IMR-90 (cell line): ENCODE data around the gene SLC15A2.

Experiments used
- CEBPB ChIP-seq: IDR thresholded peaks from 2 replicates; pipeline ENCODE4 v1.6.1; 2012; ENCODE audit warnings: low read depth, low read length, improper control_type of control experiment
- CHD1 ChIP-seq: IDR thresholded peaks from 2 replicates; pipeline ENCODE4 v1.6.1; 2012; ENCODE audit warnings: low read depth, low read length, improper control_type of control experiment
- ELK1 ChIP-seq: fragments of 150-350 bp; IDR thresholded peaks from 2 replicates; pipeline ENCODE4 v1.6.1; 2016; ENCODE audit warnings: low read depth, mild to moderate bottlenecking, low read length, moderate library complexity, borderline replicate concordance
- MAFK ChIP-seq: IDR thresholded peaks from 2 replicates; pipeline ENCODE4 v1.6.1; 2012; ENCODE audit warnings: low read depth, low read length, improper control_type of control experiment
- MAZ ChIP-seq: IDR thresholded peaks from 2 replicates; pipeline ENCODE4 v1.6.1; 2012; ENCODE audit warnings: low read depth, mild to moderate bottlenecking, low read length, improper control_type of control experiment, moderate library complexity, borderline replicate concordance
- MXI1 ChIP-seq: IDR thresholded peaks from 2 replicates; pipeline ENCODE4 v1.6.1; 2012; ENCODE audit warnings: low read depth, mild to moderate bottlenecking, low read length, moderate library complexity, borderline replicate concordance
- NFE2L2 ChIP-seq: fragments of 150-350 bp; IDR thresholded peaks from 2 replicates; pipeline ENCODE4 v1.6.1; 2016; ENCODE audit warnings: low read depth, mild to moderate bottlenecking, low read length
- POLR2A ChIP-seq: IDR thresholded peaks from 2 replicates; pipeline ENCODE4 v1.6.1; 2012; ENCODE audit warnings: mild to moderate bottlenecking, low read depth, low read length
- RAD21 ChIP-seq: IDR thresholded peaks from 2 replicates; pipeline ENCODE4 v1.6.1; 2012; ENCODE audit warnings: low read length, improper control_type of control experiment
- RCOR1 ChIP-seq: IDR thresholded peaks from 2 replicates; pipeline ENCODE4 v1.6.1; 2012; ENCODE audit warnings: mild to moderate bottlenecking, low read length, improper control_type of control experiment; ENCODE audit not compliant: insufficient replicate concordance
- SMC3 ChIP-seq: fragments of 150-350 bp; IDR thresholded peaks from 2 replicates; pipeline ENCODE4 v1.6.1; 2016; ENCODE audit warnings: low read depth, mild to moderate bottlenecking, antibody characterized with exemption, low read length, moderate library complexity
- TF ChIP-seq, protein P1 (sequence below): conservative IDR thresholded peaks from 2 replicates; pipeline ENCODE4 v1.5.1; 2012; ENCODE audit warnings: mild to moderate bottlenecking, low read depth, low read length, improper control_type of control experiment
- TF ChIP-seq, protein P2 (sequence below): fragments of 150-350 bp; IDR thresholded peaks from 2 replicates; pipeline ENCODE4 v1.6.1; 2017; ENCODE audit warnings: mild to moderate bottlenecking, antibody characterized with exemption, low read length, low read depth

DNA sequence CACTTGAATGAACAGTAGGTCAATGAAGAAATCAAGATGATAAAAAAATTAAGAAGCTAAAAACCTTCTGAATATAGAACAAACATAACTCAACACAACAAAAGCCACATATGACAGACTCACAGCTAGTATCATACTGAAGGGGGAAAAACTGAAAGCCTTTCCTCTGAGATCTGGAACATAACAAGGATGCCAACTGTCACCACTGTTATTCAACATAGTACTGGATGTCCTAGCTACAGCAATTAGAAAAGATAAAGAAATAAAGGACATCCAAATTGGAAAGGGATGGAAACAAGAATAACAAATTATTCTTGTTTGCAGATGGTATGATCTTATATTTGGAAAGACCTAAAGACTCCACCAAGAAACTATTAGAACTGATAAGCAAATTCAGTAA, 67.1 kb downstream of the SLC15A2 start:
- TF ChIP-seq RCOR1 = no peak
- TF ChIP-seq, protein P1, sequence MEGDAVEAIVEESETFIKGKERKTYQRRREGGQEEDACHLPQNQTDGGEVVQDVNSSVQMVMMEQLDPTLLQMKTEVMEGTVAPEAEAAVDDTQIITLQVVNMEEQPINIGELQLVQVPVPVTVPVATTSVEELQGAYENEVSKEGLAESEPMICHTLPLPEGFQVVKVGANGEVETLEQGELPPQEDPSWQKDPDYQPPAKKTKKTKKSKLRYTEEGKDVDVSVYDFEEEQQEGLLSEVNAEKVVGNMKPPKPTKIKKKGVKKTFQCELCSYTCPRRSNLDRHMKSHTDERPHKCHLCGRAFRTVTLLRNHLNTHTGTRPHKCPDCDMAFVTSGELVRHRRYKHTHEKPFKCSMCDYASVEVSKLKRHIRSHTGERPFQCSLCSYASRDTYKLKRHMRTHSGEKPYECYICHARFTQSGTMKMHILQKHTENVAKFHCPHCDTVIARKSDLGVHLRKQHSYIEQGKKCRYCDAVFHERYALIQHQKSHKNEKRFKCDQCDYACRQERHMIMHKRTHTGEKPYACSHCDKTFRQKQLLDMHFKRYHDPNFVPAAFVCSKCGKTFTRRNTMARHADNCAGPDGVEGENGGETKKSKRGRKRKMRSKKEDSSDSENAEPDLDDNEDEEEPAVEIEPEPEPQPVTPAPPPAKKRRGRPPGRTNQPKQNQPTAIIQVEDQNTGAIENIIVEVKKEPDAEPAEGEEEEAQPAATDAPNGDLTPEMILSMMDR = no peak
- no peak for TF ChIP-seq MXI1
- no peak for TF ChIP-seq SMC3
- TF ChIP-seq RAD21 = no peak
- no peak for TF ChIP-seq POLR2A
- TF ChIP-seq MAFK = no peak
- TF ChIP-seq MAZ = no peak
- TF ChIP-seq, protein P2, sequence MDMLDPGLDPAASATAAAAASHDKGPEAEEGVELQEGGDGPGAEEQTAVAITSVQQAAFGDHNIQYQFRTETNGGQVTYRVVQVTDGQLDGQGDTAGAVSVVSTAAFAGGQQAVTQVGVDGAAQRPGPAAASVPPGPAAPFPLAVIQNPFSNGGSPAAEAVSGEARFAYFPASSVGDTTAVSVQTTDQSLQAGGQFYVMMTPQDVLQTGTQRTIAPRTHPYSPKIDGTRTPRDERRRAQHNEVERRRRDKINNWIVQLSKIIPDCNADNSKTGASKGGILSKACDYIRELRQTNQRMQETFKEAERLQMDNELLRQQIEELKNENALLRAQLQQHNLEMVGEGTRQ = no peak
- no peak for TF ChIP-seq CEBPB
- TF ChIP-seq NFE2L2 = no peak
- no peak for TF ChIP-seq ELK1
- TF ChIP-seq CHD1 = no peak
